H9 (cell line): ENCODE measurements around the gene TRIO. TPM values are rescaled to one million over a fixed set of nuclear protein-coding genes. Genes with fewer than 3 reads are reported as not detected.

Experiments
- DNase-seq: peaks from one replicate; pipeline ENCODE4 v3.0.0-alpha.2; 2017
- H2AFZ ChIP-seq: one replicate; pipeline ENCODE4 v1.6.1; 2013; ENCODE audit warnings: mild to moderate bottlenecking, low read length, control low read depth, moderate library complexity
- H2AK5ac ChIP-seq: 2 replicates; pipeline ENCODE4 v1.6.1; 2013; ENCODE audit warnings: low read length, control low read depth, mixed read lengths; ENCODE audit not compliant: insufficient read length
- H2BK120ac ChIP-seq: one replicate; pipeline ENCODE4 v1.6.1; 2013; ENCODE audit warnings: low read depth, mild to moderate bottlenecking, low read length, control low read depth, inconsistent platforms; ENCODE audit not compliant: poor library complexity, severe bottlenecking
- H2BK12ac ChIP-seq: 2 replicates; pipeline ENCODE4 v1.6.1; 2013; ENCODE audit warnings: low read length, control low read depth, mixed read lengths, low read depth; ENCODE audit not compliant: insufficient read length
- H2BK15ac ChIP-seq: 2 replicates; pipeline ENCODE4 v1.6.1; 2013; ENCODE audit warnings: low read depth, low read length, control low read depth
- H2BK20ac ChIP-seq: one replicate; pipeline ENCODE4 v1.6.1; 2013; ENCODE audit warnings: low read depth, mild to moderate bottlenecking, low read length, control low read depth, inconsistent platforms; ENCODE audit not compliant: poor library complexity, severe bottlenecking
- H2BK5ac ChIP-seq: 2 replicates; pipeline ENCODE4 v1.6.1; 2013; ENCODE audit warnings: low read length, control low read depth, mixed read lengths; ENCODE audit not compliant: insufficient read length
- H3K14ac ChIP-seq: 2 replicates; pipeline ENCODE4 v1.6.1; 2013; ENCODE audit warnings: low read length, control low read depth; ENCODE audit not compliant: insufficient read depth
- H3K18ac ChIP-seq: 2 replicates; pipeline ENCODE4 v1.6.1; 2013; ENCODE audit warnings: low read depth, mild to moderate bottlenecking, mixed read lengths, low read length, control low read depth; ENCODE audit not compliant: insufficient read length
- H3K23ac ChIP-seq: 2 replicates; pipeline ENCODE4 v1.6.1; 2013; ENCODE audit warnings: low read length, control low read depth, mixed read lengths, low read depth; ENCODE audit not compliant: insufficient read length
- H3K23me2 ChIP-seq: 2 replicates; pipeline ENCODE4 v1.6.1; 2013; ENCODE audit warnings: low read depth, mild to moderate bottlenecking, mixed read lengths, low read length, control low read depth; ENCODE audit not compliant: insufficient read length, poor library complexity, severe bottlenecking
- H3K27ac ChIP-seq: 2 replicates; pipeline ENCODE4 v1.5.1; 2013; ENCODE audit warnings: low read length, control low read depth, mixed read lengths, low read depth; ENCODE audit not compliant: insufficient read length
- H3K27me3 ChIP-seq: 2 replicates; pipeline ENCODE4 v1.6.1; 2013; ENCODE audit warnings: low read length, control low read depth, inconsistent platforms; ENCODE audit not compliant: insufficient read depth
- H3K4ac ChIP-seq: 2 replicates; pipeline ENCODE4 v1.6.1; 2013; ENCODE audit warnings: low read depth, mild to moderate bottlenecking, control low read depth, inconsistent platforms, low read length, moderate library complexity
- H3K4me1 ChIP-seq: 2 replicates; pipeline ENCODE4 v1.6.1; 2013; ENCODE audit warnings: low read length, control low read depth, inconsistent platforms; ENCODE audit not compliant: insufficient read depth
- H3K4me2 ChIP-seq: 2 replicates; pipeline ENCODE4 v1.6.1; 2013; ENCODE audit warnings: low read length, control low read depth, mixed read lengths; ENCODE audit not compliant: insufficient read length, insufficient read depth
- H3K56ac ChIP-seq: 2 replicates; pipeline ENCODE4 v1.6.1; 2013; ENCODE audit warnings: low read depth, mild to moderate bottlenecking, mixed read lengths, low read length, control low read depth; ENCODE audit not compliant: insufficient read length
- H3K79me1 ChIP-seq: 2 replicates; pipeline ENCODE4 v1.6.1; 2013; ENCODE audit warnings: low read depth, mild to moderate bottlenecking, moderate library complexity, low read length, control low read depth, inconsistent platforms; ENCODE audit not compliant: insufficient read depth, poor library complexity, severe bottlenecking
- H3K79me2 ChIP-seq: 2 replicates; pipeline ENCODE4 v1.6.1; 2013; ENCODE audit warnings: low read length, control low read depth, inconsistent platforms; ENCODE audit not compliant: insufficient read depth
- H3K9ac ChIP-seq: 2 replicates; pipeline ENCODE4 v1.6.1; 2013; ENCODE audit warnings: low read length, control low read depth, mixed read lengths; ENCODE audit not compliant: insufficient read length; ENCODE audit errors: extremely low read depth
- H3K9me3 ChIP-seq: one replicate; pipeline ENCODE4 v1.6.1; 2013; ENCODE audit warnings: low read depth, low read length, inconsistent platforms; ENCODE audit not compliant: control insufficient read depth
- H3T11ph ChIP-seq: one replicate; pipeline ENCODE4 v1.6.1; 2013; ENCODE audit warnings: mild to moderate bottlenecking, low read length, control low read depth, inconsistent platforms
- H4K20me1 ChIP-seq: one replicate; pipeline ENCODE4 v1.6.1; 2013; ENCODE audit not compliant: control insufficient read depth, insufficient read length, insufficient read depth
- H4K5ac ChIP-seq: 2 replicates; pipeline ENCODE4 v1.6.1; 2013; ENCODE audit warnings: low read depth, mild to moderate bottlenecking, mixed read lengths, low read length, control low read depth; ENCODE audit not compliant: insufficient read length
- H4K8ac ChIP-seq: replicated peaks from 2 replicates; pipeline ENCODE4 v1.6.1; 2013; ENCODE audit warnings: low read length, control low read depth, mixed read lengths, low read depth; ENCODE audit not compliant: insufficient read length
- H4K91ac ChIP-seq: 2 replicates; pipeline ENCODE4 v1.6.1; 2013; ENCODE audit warnings: low read depth, mild to moderate bottlenecking, moderate library complexity, mixed read lengths, low read length, control low read depth; ENCODE audit not compliant: insufficient read length
- H3K27ac Mint-ChIP-seq, 3 experiments: 2 replicates in 2 of 3; 3 replicates in 1 of 3; pipeline ENCODE4 v1.8.0; 2020 to 2021; ENCODE audit warnings: mixed read lengths in 3 of 3, mild to moderate bottlenecking in 1 of 3, moderate library complexity in 1 of 3
- H3K27me3 Mint-ChIP-seq: 2 replicates; pipeline ENCODE4 v1.8.0; 2021; ENCODE audit warnings: low read depth, mild to moderate bottlenecking, moderate library complexity, mixed read lengths
- H3K36me3 Mint-ChIP-seq, 3 experiments: 2 replicates in 2 of 3; 3 replicates in 1 of 3; pipeline ENCODE4 v1.8.0; 2020 to 2021; ENCODE audit warnings: low read depth in 3 of 3, mixed read lengths in 3 of 3; ENCODE audit not compliant: insufficient read depth in 1 of 3
- H3K4me1 Mint-ChIP-seq, 2 experiments: 2 replicates each; pipeline ENCODE4 v1.8.0; 2020; ENCODE audit warnings: mixed read lengths in 2 of 2
- H3K4me3 Mint-ChIP-seq, 2 experiments: 2 replicates in 1 of 2; 3 replicates in 1 of 2; pipeline ENCODE4 v1.8.0; 2020 to 2021; ENCODE audit warnings: mild to moderate bottlenecking in 2 of 2, mixed read lengths in 2 of 2, moderate library complexity in 1 of 2
- H3K9me3 Mint-ChIP-seq, 2 experiments: 2 replicates in 1 of 2; 3 replicates in 1 of 2; pipeline ENCODE4 v1.8.0; 2020; ENCODE audit warnings: mild to moderate bottlenecking in 2 of 2, mixed read lengths in 2 of 2, moderate library complexity in 1 of 2
- WGBS: extraction: QIAGEN DNeasy Blood & Tissue Kit; methylation state at CpG from one replicate; pipeline ENCODE4 v1.1.7; 2013; ENCODE audit warnings: missing lambda C conversion rate, low lambda C conversion rate, mixed read lengths; ENCODE audit not compliant: insufficient read length; ENCODE audit errors: extremely low coverage; 5-methylcytosine and 5-hydroxymethylcytosine counted together
- total RNA-seq: library from RNA; stranded (reverse); gene quantifications from 2 replicates; pipeline ENCODE4 v1.2.1, GENCODE V29; 2021
- TF ChIP-seq, protein P1 (sequence below): fragments of 200-600 bp; sonication (generic); conservative IDR thresholded peaks from 3 replicates; pipeline ENCODE4 v1.8.0; 2021; ENCODE audit warnings: antibody characterized with exemption, mild to moderate bottlenecking

TRIO gene
- total RNA-seq, 1 experiment from 2014 or later = 87.8 TPM

DNA sequence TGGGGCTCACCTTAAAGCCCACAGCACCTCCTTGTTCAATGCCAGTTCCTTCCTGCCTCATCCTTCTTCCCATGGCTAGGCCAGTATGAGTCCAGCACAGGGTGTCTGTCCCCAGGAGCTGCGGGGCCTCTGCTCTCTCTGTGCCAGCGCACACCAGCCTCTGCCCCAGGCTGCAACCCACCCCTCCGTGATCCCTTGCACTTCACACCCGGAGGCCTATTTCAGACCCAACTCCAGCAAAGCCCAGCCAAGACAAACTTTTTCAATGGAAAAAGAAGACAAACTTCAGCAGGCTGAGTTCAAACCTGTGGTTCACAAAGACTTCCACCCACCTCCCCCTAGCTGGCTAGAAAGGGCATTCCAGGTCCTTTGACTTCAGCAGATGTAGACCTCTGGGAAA is 382.3 kb downstream of the TRIO start:
- no peak overlapping the region for H4K91ac ChIP-seq
- H3K4me1 ChIP-seq = no peaks in the 10 kb centered on the region
- H3K4me1 Mint-ChIP-seq = no peaks in the 10 kb centered on the region
- no peak overlapping the region for H3K18ac ChIP-seq
- no peak overlapping the region for H4K8ac ChIP-seq
- no peaks in the 10 kb centered on the region; the same call in 1 of the 2 replicates for H3K27me3 Mint-ChIP-seq
- no peak overlapping the region for H2BK15ac ChIP-seq
- H3T11ph ChIP-seq = no peak overlapping the region
- no peak overlapping the region for H2BK12ac ChIP-seq
- H3K79me2 ChIP-seq = no peaks in the 10 kb centered on the region
- H3K56ac ChIP-seq = no peak overlapping the region
- H3K27me3 ChIP-seq = no peaks in the 10 kb centered on the region
- H3K4me2 ChIP-seq = no peak overlapping the region
- H2BK120ac ChIP-seq = no peak overlapping the region
- H2AFZ ChIP-seq = no peak overlapping the region
- no peak overlapping the region for H2BK5ac ChIP-seq
- no peak overlapping the region for H2AK5ac ChIP-seq
- no peak overlapping the region for H3K9ac ChIP-seq
- H3K23me2 ChIP-seq = no peaks in the 10 kb centered on the region
- H3K4me3 Mint-ChIP-seq = no peak overlapping the region
- no peak overlapping the region for H2BK20ac ChIP-seq
- DNase-seq = no peak
- H3K27ac ChIP-seq = no peak overlapping the region
- H3K14ac ChIP-seq = no peak overlapping the region
- no peaks in the 10 kb centered on the region for H3K36me3 Mint-ChIP-seq
- no peaks in the 10 kb centered on the region for H3K79me1 ChIP-seq
- no CpG with 5 or more reads among the region's 4 CpGs for WGBS
- H3K4ac ChIP-seq = no peak overlapping the region
- H3K27ac Mint-ChIP-seq = no peak overlapping the region; a peak in 1 of 7 replicates
- no peaks in the 10 kb centered on the region for H4K20me1 ChIP-seq
- TF ChIP-seq, protein P1, sequence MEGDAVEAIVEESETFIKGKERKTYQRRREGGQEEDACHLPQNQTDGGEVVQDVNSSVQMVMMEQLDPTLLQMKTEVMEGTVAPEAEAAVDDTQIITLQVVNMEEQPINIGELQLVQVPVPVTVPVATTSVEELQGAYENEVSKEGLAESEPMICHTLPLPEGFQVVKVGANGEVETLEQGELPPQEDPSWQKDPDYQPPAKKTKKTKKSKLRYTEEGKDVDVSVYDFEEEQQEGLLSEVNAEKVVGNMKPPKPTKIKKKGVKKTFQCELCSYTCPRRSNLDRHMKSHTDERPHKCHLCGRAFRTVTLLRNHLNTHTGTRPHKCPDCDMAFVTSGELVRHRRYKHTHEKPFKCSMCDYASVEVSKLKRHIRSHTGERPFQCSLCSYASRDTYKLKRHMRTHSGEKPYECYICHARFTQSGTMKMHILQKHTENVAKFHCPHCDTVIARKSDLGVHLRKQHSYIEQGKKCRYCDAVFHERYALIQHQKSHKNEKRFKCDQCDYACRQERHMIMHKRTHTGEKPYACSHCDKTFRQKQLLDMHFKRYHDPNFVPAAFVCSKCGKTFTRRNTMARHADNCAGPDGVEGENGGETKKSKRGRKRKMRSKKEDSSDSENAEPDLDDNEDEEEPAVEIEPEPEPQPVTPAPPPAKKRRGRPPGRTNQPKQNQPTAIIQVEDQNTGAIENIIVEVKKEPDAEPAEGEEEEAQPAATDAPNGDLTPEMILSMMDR = no peak
- H3K23ac ChIP-seq = no peak overlapping the region
- H4K5ac ChIP-seq = no peak overlapping the region
- no peaks in the 10 kb centered on the region for H3K9me3 ChIP-seq
- H3K9me3 Mint-ChIP-seq = peaks cover 0 to 2% of the 10 kb centered on the region in 2 experiments; a peak in 1 of 5 replicates
